ENCODE data around the gene EFCAB14.
"Not testable (repeated sequence)": the region's sequence is repeated elsewhere in the genome, so short reads cannot be mapped to it uniquely, and the experiment has no call there.

DNA sequence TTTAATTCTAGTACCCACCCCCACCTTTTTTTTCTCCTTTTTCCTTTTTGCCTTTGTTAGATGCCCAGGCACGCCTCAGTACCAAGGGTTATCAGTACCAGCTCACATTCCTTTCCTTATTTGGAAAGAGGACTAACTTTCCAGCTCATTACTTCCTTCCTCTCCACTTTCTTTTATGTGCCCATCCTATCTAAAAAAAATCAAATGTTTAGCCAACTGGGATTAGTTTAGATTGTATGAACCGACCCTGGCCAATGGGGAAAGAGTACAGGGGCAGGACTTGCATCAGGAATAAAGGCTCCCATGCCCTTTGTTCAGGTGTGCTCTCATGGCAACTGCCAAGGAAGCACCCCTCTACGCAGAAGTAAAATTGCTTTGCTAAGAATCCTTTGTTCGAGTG lies 35.8 kb upstream of the EFCAB14 start:
- TF ChIP-seq, protein P1, sequence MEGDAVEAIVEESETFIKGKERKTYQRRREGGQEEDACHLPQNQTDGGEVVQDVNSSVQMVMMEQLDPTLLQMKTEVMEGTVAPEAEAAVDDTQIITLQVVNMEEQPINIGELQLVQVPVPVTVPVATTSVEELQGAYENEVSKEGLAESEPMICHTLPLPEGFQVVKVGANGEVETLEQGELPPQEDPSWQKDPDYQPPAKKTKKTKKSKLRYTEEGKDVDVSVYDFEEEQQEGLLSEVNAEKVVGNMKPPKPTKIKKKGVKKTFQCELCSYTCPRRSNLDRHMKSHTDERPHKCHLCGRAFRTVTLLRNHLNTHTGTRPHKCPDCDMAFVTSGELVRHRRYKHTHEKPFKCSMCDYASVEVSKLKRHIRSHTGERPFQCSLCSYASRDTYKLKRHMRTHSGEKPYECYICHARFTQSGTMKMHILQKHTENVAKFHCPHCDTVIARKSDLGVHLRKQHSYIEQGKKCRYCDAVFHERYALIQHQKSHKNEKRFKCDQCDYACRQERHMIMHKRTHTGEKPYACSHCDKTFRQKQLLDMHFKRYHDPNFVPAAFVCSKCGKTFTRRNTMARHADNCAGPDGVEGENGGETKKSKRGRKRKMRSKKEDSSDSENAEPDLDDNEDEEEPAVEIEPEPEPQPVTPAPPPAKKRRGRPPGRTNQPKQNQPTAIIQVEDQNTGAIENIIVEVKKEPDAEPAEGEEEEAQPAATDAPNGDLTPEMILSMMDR (IDR thresholded peaks at IDR 0.05) = not testable (repeated sequence)
- TF ChIP-seq POLR2A (IDR thresholded peaks at IDR 0.05) = not testable (repeated sequence)
